Colonic mucosa (tissue), 4 donors: ENCODE results near the gene CARD11. TPM values are rescaled to one million over a fixed set of nuclear protein-coding genes. Genes with fewer than 3 reads are reported as not detected.

Experiments used
- DNase-seq: peaks from one replicate; pipeline ENCODE4 v3.0.0-alpha.2; 2020
- H3K27ac ChIP-seq: fragments of 200-600 bp; one replicate; pipeline ENCODE4 v1.8.0; 2021
- H3K27me3 ChIP-seq: fragments of 200-600 bp; one replicate; pipeline ENCODE4 v1.8.0; 2021
- H3K36me3 ChIP-seq: fragments of 200-600 bp; one replicate; pipeline ENCODE4 v1.8.0; 2021
- H3K4me1 ChIP-seq: fragments of 200-600 bp; one replicate; pipeline ENCODE4 v1.8.0; 2021; ENCODE audit warnings: mild to moderate bottlenecking
- H3K4me3 ChIP-seq: fragments of 200-600 bp; one replicate; pipeline ENCODE4 v1.8.0; 2021
- H3K9ac ChIP-seq, 2 donors: one replicate each; pipeline ENCODE4 v1.7.0; 2013; ENCODE audit warnings: control low read depth in 2 of 2, low read depth in 2 of 2, low read length in 2 of 2
- H3K9me3 ChIP-seq: fragments of 200-600 bp; one replicate; pipeline ENCODE4 v1.8.0; 2021
- CTCF ChIP-seq: fragments of 200-600 bp; IDR thresholded peaks from one replicate; pipeline ENCODE4 v1.8.0; 2022; ENCODE audit warnings: antibody characterized with exemption, mild to moderate bottlenecking
- intact Hi-C: fragments of 100-400 bp; cut with DNase I; formaldehyde crosslinking; loops from one replicate; pipeline ENCODE4 v1.14.1; 2022
- total RNA-seq, 2 donors: library from RNA; stranded (reverse); fragmentation: NEBNext Ultra II Directional in 1 of 2; extraction: Animal tissue kit (Norgen Biotek cat#: 25700) in 1 of 2; gene quantifications; one replicate each; pipeline ENCODE4 v1.2.1, GENCODE V29; 2021
- donor health status: healthy.
- donor health status: DM: no; HTN: no; CAD: no.
- donor health status: DM: no; HTN: no; CAD: no.

CARD11 gene
- total RNA-seq, 2 donors from 2014 or later: 1.8 to 5.0 TPM

- Histone ChIP-seq H3K4me3 (no peak overlapping the region), H3K9ac (no peak overlapping the region), H3K27ac (no peak overlapping the region), H3K36me3 (no peaks in the 10 kb centered on the region), H3K27me3 (peaks cover 12% of the 10 kb centered on the region), H3K9me3 (no peaks in the 10 kb centered on the region), H3K4me1 (no peaks in the 10 kb centered on the region)
- intact Hi-C loops: no loop called here
- TF ChIP-seq CTCF: no peak
- DNase-seq: no peak
Measured at GRCh38 chr7:2880051-2880450, 163.6 kb downstream of the CARD11 start.

- Histone ChIP-seq H3K9ac (no peak overlapping the region), H3K4me3 (no peak overlapping the region), H3K4me1 (no peaks in the 10 kb centered on the region), H3K27me3 (peaks cover 12% of the 10 kb centered on the region), H3K9me3 (no peaks in the 10 kb centered on the region), H3K27ac (no peak overlapping the region), H3K36me3 (no peaks in the 10 kb centered on the region)
- intact Hi-C loops: no loop called here
- no peak for DNase-seq
- TF ChIP-seq CTCF: no peak
Measured at GRCh38 chr7:2879354-2879753, 164.3 kb downstream of the CARD11 start.

- Histone ChIP-seq H3K4me3 (no peak overlapping the region), H3K9me3 (no peaks in the 10 kb centered on the region), H3K27ac (no peak overlapping the region), H3K36me3 (no peaks in the 10 kb centered on the region), H3K27me3 (peaks cover 12% of the 10 kb centered on the region), H3K9ac (no peak overlapping the region), H3K4me1 (no peaks in the 10 kb centered on the region)
- intact Hi-C loops: no loop called here
- TF ChIP-seq CTCF: no peak
- DNase-seq: no peak
Measured at GRCh38 chr7:2878306-2878705, 165.4 kb downstream of the CARD11 start.

- Histone ChIP-seq H3K4me1 (no peaks in the 10 kb centered on the region), H3K4me3 (no peak overlapping the region), H3K9ac (no peak overlapping the region), H3K9me3 (no peaks in the 10 kb centered on the region), H3K36me3 (no peaks in the 10 kb centered on the region), H3K27ac (no peak overlapping the region), H3K27me3 (no peaks in the 10 kb centered on the region)
- DNase-seq: no peak
- no peak for TF ChIP-seq CTCF
- intact Hi-C loops: no loop called here
Measured at GRCh38 chr7:2876031-2876731, 167.5 kb downstream of the CARD11 start.

- H3K9ac ChIP-seq: no peak overlapping the region
- intact Hi-C loops: no loop called here
- no peaks in the 10 kb centered on the region for H3K36me3 ChIP-seq
- H3K4me3 ChIP-seq: no peak overlapping the region
- no peaks in the 10 kb centered on the region for H3K27me3 ChIP-seq
- H3K27ac ChIP-seq: no peak overlapping the region
- no peak for DNase-seq
- no peaks in the 10 kb centered on the region for H3K9me3 ChIP-seq
- H3K4me1 ChIP-seq: no peaks in the 10 kb centered on the region
- TF ChIP-seq CTCF: no peak
Measured at GRCh38 chr7:2873686-2874551, 169.7 kb downstream of the CARD11 start.
